VCaP (cell line): Measurements from ENCODE around the gene GMDS.

ENCODE experiments used
- H3K27ac ChIP-seq: fragments of 450-650 bp; 2 replicates; pipeline ENCODE4 v1.5.1; 2017
- CTCF ChIP-seq: fragments of 450-650 bp; conservative IDR thresholded peaks from 2 replicates; pipeline ENCODE4 v1.5.1; 2017; ENCODE audit warnings: mild to moderate bottlenecking, moderate library complexity

GMDS gene

GRCh38 chr6:1624851-1625781, 620.3 kb downstream of the GMDS start:
- no peak for TF ChIP-seq CTCF
- H3K27ac ChIP-seq: no peak overlapping the region

GRCh38 chr6:1624058-1624850, 621.2 kb downstream of the GMDS start:
- no peak overlapping the region for H3K27ac ChIP-seq
- no peak for TF ChIP-seq CTCF

DNA sequence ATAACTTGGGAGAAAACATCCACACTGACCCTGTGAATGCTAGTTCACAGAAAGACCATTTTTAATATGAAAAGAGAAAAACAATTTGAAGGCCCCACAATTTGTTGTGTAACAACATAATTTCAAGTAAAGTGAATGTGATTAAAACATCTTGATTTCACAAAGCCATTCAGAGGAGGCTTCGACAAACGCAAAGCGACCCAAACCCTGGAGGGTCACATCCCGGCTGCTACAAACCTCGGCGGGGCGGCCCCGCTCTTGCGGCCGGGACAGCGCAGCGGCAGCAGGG, 621.7 kb downstream of the GMDS start:
- H3K27ac ChIP-seq: no peak overlapping the region
- no peak for TF ChIP-seq CTCF

DNA sequence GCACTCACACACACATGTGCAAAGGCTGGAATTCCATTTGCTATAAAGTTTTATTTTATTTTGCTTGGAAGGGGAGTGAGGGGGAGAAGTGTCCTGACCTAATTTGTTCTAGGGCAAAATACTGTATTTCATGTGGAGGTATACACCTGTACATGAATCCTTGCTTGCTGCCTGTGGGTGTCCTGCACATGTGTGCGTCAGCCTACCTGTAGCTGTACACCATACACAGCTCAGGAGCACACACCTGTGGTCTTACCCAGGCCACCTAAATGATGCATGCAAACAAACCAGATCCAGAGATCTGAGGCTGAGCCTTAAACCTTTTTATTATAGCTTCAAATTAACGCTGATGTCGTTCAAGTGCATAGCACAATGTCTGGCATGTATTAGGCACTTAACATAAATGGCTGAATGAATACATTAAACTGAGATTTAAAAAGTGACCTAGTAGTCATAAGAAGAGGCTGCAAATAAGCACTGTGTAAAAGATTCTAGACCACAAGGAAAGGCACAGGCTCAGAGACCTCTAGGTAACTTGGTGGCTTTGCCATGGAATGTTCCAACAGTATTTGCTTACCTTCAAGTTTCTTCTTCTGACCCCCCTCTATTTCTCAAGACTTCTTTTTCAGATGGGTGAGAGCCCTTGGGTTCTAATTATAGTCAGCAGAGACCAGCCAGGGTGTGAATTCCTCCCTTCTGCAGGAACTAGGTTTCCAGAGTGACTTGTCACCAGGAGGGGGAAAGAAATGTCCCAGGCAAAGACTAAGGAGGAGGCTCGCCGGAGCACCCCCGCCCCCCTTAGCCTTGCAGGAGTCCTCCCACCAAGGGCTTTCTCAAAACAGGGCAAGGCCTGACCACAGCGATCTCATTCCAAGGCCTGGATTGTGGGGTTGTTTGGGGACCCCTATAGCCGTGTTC, 622.3 kb downstream of the GMDS start:
- TF ChIP-seq CTCF: no peak
- no peak overlapping the region for H3K27ac ChIP-seq

GRCh38 chr6:1622220-1622850, 623.1 kb downstream of the GMDS start:
- TF ChIP-seq CTCF: no peak
- no peak overlapping the region for H3K27ac ChIP-seq

DNA sequence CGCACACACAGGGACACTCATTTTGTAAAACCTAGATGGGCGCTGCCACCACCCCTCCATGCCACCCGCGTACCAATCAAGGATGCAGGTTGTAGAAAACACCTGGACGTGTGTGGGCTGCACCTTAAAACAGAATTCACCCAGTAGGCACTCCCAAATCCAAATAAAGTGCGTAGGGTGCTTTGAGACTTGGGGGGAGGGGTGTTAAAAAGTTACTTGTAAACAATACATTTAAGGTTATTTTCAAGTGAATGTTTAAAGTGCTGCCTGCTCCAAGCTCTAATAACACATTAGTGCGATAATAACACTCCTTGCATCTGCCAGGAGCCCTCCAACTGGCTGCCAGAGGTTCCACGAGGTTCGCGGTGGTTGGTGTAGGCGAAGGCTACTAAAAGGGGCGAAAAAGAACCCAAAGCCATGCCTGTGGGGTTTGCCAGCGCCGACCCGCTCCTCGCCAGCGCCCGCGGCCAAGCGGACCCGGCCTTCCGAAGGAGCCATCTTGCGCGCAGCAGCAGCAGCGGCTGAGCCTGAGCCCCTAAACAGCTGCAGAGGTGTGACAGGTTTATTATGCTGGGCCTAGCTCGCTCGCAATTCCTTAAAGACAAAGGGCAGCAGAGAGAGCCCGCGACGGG, 624.2 kb downstream of the GMDS start:
- no peak for TF ChIP-seq CTCF
- H3K27ac ChIP-seq: no peak overlapping the region
